GM10266 (cell line): Measurements from ENCODE around the gene RRH.
"Not testable (repeated sequence)": the region's sequence is repeated elsewhere in the genome, so short reads cannot be mapped to it uniquely, and the experiment has no call there.

Experiments used
- DNase-seq: peaks from one replicate; pipeline ENCODE4 v3.0.0; 2012; ENCODE audit errors: extremely low spot score
- CTCF ChIP-seq: IDR thresholded peaks from 2 replicates; pipeline ENCODE4 v1.5.1; 2012; ENCODE audit warnings: mild to moderate bottlenecking, low read depth; ENCODE audit not compliant: control insufficient read depth, insufficient read depth; ENCODE audit errors: missing control alignments

Gene RRH

GRCh38 chr4:109827672-109828071 is at the start of gene RRH:
Gene RRH, plus strand, starts transcription at chr4:109827972. Its CDS starts 56 bp downstream, at chr4:109828028.
- no peak for DNase-seq
- no peak for TF ChIP-seq CTCF

- DNase-seq = not testable (repeated sequence)
These were observed 45.7 kb upstream of the RRH start for GRCh38 chr4:109782092-109782491.

GRCh38 chr4:109786846-109787245 is 40.9 kb upstream of the RRH start:
- DNase-seq = no peak

GRCh38 chr4:109787807-109788206 is 40.0 kb upstream of the RRH start:
- TF ChIP-seq CTCF = no peak
- no peak for DNase-seq

More at GRCh38 chr4:109786846-109787245, 40.9 kb upstream of the RRH start:
- no peak for TF ChIP-seq CTCF

GRCh38 chr4:109795059-109795458 is 32.7 kb upstream of the RRH start:
- no peak for DNase-seq
- TF ChIP-seq CTCF = no peak

GRCh38 chr4:109798866-109799265 is 28.9 kb upstream of the RRH start:
- DNase-seq = no peak
- no peak for TF ChIP-seq CTCF

- no peak for TF ChIP-seq CTCF
- DNase-seq = no peak
These were observed 26.5 kb upstream of the RRH start for GRCh38 chr4:109801099-109801789.

DNA sequence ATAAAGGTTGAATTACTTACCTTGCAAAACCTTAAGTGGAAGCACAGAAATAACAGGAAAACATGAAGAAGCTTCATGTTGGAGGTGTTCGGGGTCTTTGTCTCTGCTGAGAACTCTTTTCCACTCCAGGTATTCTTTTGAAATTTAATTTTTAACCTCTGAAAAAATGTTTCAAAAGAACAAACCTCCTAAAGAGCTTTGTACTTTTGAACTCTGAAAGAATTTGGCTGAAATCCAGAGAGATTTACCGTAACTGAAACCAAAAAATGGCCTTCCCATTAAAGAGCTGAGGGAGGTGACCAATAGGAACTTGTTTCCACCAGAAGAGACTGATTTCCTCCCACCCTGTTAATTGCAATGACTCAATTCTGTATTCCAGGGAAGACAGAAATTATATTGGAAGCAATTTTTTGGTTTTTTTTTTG is 25.9 kb upstream of the RRH start, which contains the start of gene CFI:
TSS of gene CFI (minus strand) at position 105 of the 425 bp plus-strand sequence. CDS start at position 77, 28 bp downstream.
- no peak for TF ChIP-seq CTCF
- DNase-seq = no peak
